ENCODE measurements around the gene CSTB. TPM values are rescaled to one million over a fixed set of nuclear protein-coding genes. Genes with fewer than 3 reads are reported as not detected.
"Not testable (repeated sequence)": the region's sequence is repeated elsewhere in the genome, so short reads cannot be mapped to it uniquely, and the experiment has no call there.

Gene CSTB
- total RNA-seq, 1 experiment from 2014 or later = 40.7 TPM

- H3K9ac ChIP-seq (ENCODE audit: extremely low read depth, insufficient read length, low read length) = no peak overlapping the region
- no peaks in the 10 kb centered on the region for H4K20me1 ChIP-seq (ENCODE audit: control insufficient read depth, insufficient read depth, insufficient read length)
- peaks cover 1% of the 10 kb centered on the region for H3K27me3 Mint-ChIP-seq (ENCODE audit: low read depth)
- no peak overlapping the region for H2BK20ac ChIP-seq (ENCODE audit: low read depth, low read length, poor library complexity, severe bottlenecking)
- DNase-seq = no peak
- TF ChIP-seq CTCF (conservative IDR thresholded peaks at IDR 0.05) = no peak
- no peak overlapping the region for H3K4me2 ChIP-seq (ENCODE audit: insufficient read depth, insufficient read length, low read length)
- peaks cover 8% of the 10 kb centered on the region in 2 experiments for H3K4me1 Mint-ChIP-seq
- H2AFZ ChIP-seq (ENCODE audit: low read length) = no peak overlapping the region
- H3K9me3 ChIP-seq (ENCODE audit: control insufficient read depth, low read depth, low read length) = no peaks in the 10 kb centered on the region
- no peaks in the 10 kb centered on the region for H3K23me2 ChIP-seq (ENCODE audit: insufficient read length, low read depth, low read length, poor library complexity, severe bottlenecking)
- no peak overlapping the region for H2BK12ac ChIP-seq (ENCODE audit: insufficient read length, low read depth, low read length)
- peaks cover 6 to 14% (median 10%) of the 10 kb centered on the region in 3 experiments; a peak in 5 of 7 replicates for H3K36me3 Mint-ChIP-seq (ENCODE audit: insufficient read depth in 1 of 3, low read depth in 3 of 3)
- H3K27ac ChIP-seq (ENCODE audit: insufficient read length, low read depth, low read length) = no peak overlapping the region
- H3K56ac ChIP-seq (ENCODE audit: insufficient read length, low read depth, low read length) = no peak overlapping the region
- H3T11ph ChIP-seq (ENCODE audit: low read length) = no peak overlapping the region
- no peak overlapping the region for H3K14ac ChIP-seq (ENCODE audit: insufficient read depth, low read length)
- H3K4ac ChIP-seq (ENCODE audit: low read depth, low read length) = no peak overlapping the region
- no peaks in the 10 kb centered on the region for H3K27me3 ChIP-seq (ENCODE audit: insufficient read depth, low read length)
- WGBS (ENCODE audit: extremely low coverage, insufficient read length, low lambda C conversion rate) = no CpG with 5 or more reads among the region's 17 CpGs
- H2AK5ac ChIP-seq (ENCODE audit: insufficient read length, low read length) = no peak overlapping the region
- H2BK15ac ChIP-seq (ENCODE audit: low read depth, low read length) = no peak overlapping the region
- no peaks in the 10 kb centered on the region for H3K79me1 ChIP-seq (ENCODE audit: insufficient read depth, low read depth, low read length, poor library complexity, severe bottlenecking)
- H4K5ac ChIP-seq (ENCODE audit: insufficient read length, low read depth, low read length) = no peak overlapping the region
- H3K4me3 Mint-ChIP-seq = no peak overlapping the region
- no peaks in the 10 kb centered on the region for H3K4me1 ChIP-seq (ENCODE audit: insufficient read depth, low read length)
- H4K8ac ChIP-seq (replicated peaks; ENCODE audit: insufficient read length, low read depth, low read length) = no peak overlapping the region
- H3K9me3 Mint-ChIP-seq = peaks cover 2 to 8% of the 10 kb centered on the region in 2 experiments; a peak in 2 of 5 replicates
- no peak overlapping the region for H2BK5ac ChIP-seq (ENCODE audit: insufficient read length, low read length)
- peak overlapping the region in 1 of 3 experiments; percentile 15; a peak in 1 of 7 replicates for H3K27ac Mint-ChIP-seq
- H2BK120ac ChIP-seq (ENCODE audit: low read depth, low read length, poor library complexity, severe bottlenecking) = no peak overlapping the region
- H3K23ac ChIP-seq (ENCODE audit: insufficient read length, low read depth, low read length) = no peak overlapping the region
- H3K79me2 ChIP-seq (ENCODE audit: insufficient read depth, low read length) = no peaks in the 10 kb centered on the region
- H3K18ac ChIP-seq (ENCODE audit: insufficient read length, low read depth, low read length) = no peak overlapping the region
- no peak overlapping the region for H4K91ac ChIP-seq (ENCODE audit: insufficient read length, low read depth, low read length)
Measured at GRCh38 chr21:43824333-43825241, 48.5 kb upstream of the CSTB start.

- H2BK15ac ChIP-seq (ENCODE audit: low read depth, low read length); H4K91ac ChIP-seq (ENCODE audit: insufficient read length, low read depth, low read length); H3K4me2 ChIP-seq (ENCODE audit: insufficient read depth, insufficient read length, low read length); H4K5ac ChIP-seq (ENCODE audit: insufficient read length, low read depth, low read length); H3K27me3 ChIP-seq (ENCODE audit: insufficient read depth, low read length); DNase-seq; H3K4me3 Mint-ChIP-seq; H3K27me3 Mint-ChIP-seq (ENCODE audit: low read depth); H2BK12ac ChIP-seq (ENCODE audit: insufficient read length, low read depth, low read length); H3K56ac ChIP-seq (ENCODE audit: insufficient read length, low read depth, low read length); H2BK20ac ChIP-seq (ENCODE audit: low read depth, low read length, poor library complexity, severe bottlenecking); H3K27ac ChIP-seq (ENCODE audit: insufficient read length, low read depth, low read length); H3K79me2 ChIP-seq (ENCODE audit: insufficient read depth, low read length); H3K18ac ChIP-seq (ENCODE audit: insufficient read length, low read depth, low read length); H3K23ac ChIP-seq (ENCODE audit: insufficient read length, low read depth, low read length); H2AFZ ChIP-seq (ENCODE audit: low read length); H3K4ac ChIP-seq (ENCODE audit: low read depth, low read length); H3K9me3 ChIP-seq (ENCODE audit: control insufficient read depth, low read depth, low read length); H4K8ac ChIP-seq (replicated peaks; ENCODE audit: insufficient read length, low read depth, low read length); H3K23me2 ChIP-seq (ENCODE audit: insufficient read length, low read depth, low read length, poor library complexity, severe bottlenecking); H2AK5ac ChIP-seq (ENCODE audit: insufficient read length, low read length); H2BK5ac ChIP-seq (ENCODE audit: insufficient read length, low read length); H4K20me1 ChIP-seq (ENCODE audit: control insufficient read depth, insufficient read depth, insufficient read length); H3K27ac Mint-ChIP-seq; H3K14ac ChIP-seq (ENCODE audit: insufficient read depth, low read length); H3T11ph ChIP-seq (ENCODE audit: low read length); H2BK120ac ChIP-seq (ENCODE audit: low read depth, low read length, poor library complexity, severe bottlenecking); H3K9ac ChIP-seq (ENCODE audit: extremely low read depth, insufficient read length, low read length); H3K4me1 ChIP-seq (ENCODE audit: insufficient read depth, low read length); H3K79me1 ChIP-seq (ENCODE audit: insufficient read depth, low read depth, low read length, poor library complexity, severe bottlenecking): not testable (repeated sequence)
- WGBS (ENCODE audit: extremely low coverage, insufficient read length, low lambda C conversion rate) = no CpG with 5 or more reads among the region's 5 CpGs
- H3K36me3 Mint-ChIP-seq (ENCODE audit: insufficient read depth in 1 of 3, low read depth in 3 of 3) = peaks cover 8 to 21% (median 16%) of the 10 kb centered on the region in 3 experiments; a peak in 6 of 7 replicates
- H3K4me1 Mint-ChIP-seq = peaks cover 8 to 14% of the 10 kb centered on the region in 2 experiments
- peaks cover 0 to 11% of the 10 kb centered on the region in 2 experiments; a peak in 4 of 5 replicates for H3K9me3 Mint-ChIP-seq
Measured at GRCh38 chr21:43822741-43823140, 46.6 kb upstream of the CSTB start.
